ENCODE measurements around the gene TK2. TPM values are rescaled to one million over a fixed set of nuclear protein-coding genes. Genes with fewer than 3 reads are reported as not detected.
"Not testable (repeated sequence)": the region's sequence is repeated elsewhere in the genome, so short reads cannot be mapped to it uniquely, and the experiment has no call there.

The TK2 gene
- 1 to 10 TPM; 5.4 to 5.8 TPM for total RNA-seq

DNA sequence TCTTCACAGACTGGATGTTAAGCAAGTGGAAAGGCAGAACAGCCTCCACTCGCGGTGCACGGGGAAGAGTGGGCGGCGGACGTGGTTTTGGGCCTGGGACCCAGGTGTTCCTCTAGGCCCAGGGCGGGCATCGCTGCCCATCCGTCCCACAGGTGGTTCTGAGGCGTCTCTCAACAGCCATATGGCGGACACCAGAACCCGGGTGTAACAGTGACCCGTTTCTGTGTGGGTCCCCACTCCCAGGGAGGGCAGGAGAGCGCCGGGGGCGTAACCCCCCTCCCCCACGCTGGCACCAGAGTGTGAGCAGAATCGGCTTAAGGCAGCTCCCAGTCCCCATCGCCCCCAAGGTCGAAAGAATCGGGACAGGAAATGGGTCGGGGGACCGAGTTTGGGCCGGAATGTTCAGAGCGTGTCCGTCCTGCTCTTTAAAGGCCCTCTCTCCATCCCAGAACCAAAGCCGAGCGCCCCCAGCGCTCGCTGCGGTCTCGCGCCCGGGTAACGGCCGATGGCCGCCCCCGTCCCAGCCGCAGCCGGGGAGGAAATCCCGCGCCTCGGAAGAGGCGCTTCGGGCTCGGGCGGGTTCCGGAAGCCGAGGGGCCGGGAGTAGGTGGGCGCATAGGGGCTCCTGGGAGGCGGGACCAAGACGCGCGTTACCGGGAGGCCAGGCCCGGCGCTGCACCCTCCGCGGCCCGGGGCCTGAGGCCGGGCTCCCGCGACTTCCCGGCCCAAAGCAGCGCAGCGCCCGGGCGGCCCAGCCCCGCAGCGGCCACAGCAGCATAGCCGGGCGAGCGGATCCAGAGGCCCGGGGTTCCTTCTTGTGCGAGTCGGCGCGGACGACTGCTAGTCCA, at the start of gene TK2:
TK2 (minus strand) TSS at position 839 of the 848 bp plus-strand sequence; CDS start at position 778, 61 bp downstream.
- peak within 1 kb of the TSS; percentile 96 for H3K27ac Mint-ChIP-seq
- POLR2A ChIA-PET: interaction anchor here (0.6 to 2.0 kb wide), 5 partner anchors 14 to 1297 kb away, joined by 3 to 7 read pairs (median 4); partner anchors contain the start of gene CMTM3
- peak; percentile 81 for DNase-seq
- intact Hi-C loops (cut with micrococcal nuclease): loop anchor here (1.0 kb wide), 1 partner anchor 32 kb away; no protein-coding TSS in a partner anchor
- H3K4me1 Mint-ChIP-seq (ENCODE audit: low read depth): peaks cover 45% of the 10 kb centered on the region
- CTCF ChIA-PET: interaction anchor here (0.8 to 3.9 kb wide), 6 partner anchors 11 to 58 kb away, joined by 3 to 34 read pairs (median 7); no protein-coding TSS in a partner anchor
- peaks cover 20% of the 10 kb centered on the region for H3K36me3 Mint-ChIP-seq
- peak within 1 kb of the TSS; percentile 80 for H3K4me3 Mint-ChIP-seq
- no peaks in the 10 kb centered on the region for H3K9me3 Mint-ChIP-seq
- H3K27me3 Mint-ChIP-seq: peaks cover 2% of the 10 kb centered on the region

DNA sequence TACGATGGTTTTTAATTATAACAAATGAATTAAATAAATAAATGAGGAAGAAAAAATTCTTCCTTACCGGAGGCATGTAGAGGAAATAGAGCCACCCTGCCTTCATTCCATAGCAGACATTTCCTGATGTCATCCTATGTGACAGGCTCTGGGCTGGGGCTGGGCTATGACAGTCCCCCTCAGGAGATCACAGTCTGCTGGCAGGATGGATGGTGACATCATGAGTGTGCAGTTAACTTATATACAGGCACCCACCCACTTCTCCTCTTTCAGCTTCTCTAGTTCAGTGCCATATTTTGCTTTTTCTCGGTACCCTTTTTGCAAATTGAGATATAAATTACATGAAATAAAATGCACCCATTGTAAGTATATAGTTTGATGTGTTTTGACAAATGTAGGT, 48.2 kb upstream of the TK2 start:
- peaks cover 2% of the 10 kb centered on the region for H3K36me3 Mint-ChIP-seq
- CTCF ChIA-PET: interaction anchor here (1.0 to 1.6 kb wide), 5 partner anchors 9 to 53 kb away, joined by 3 to 5 read pairs (median 3); partner anchors contain the start of genes CKLF and CMTM2
- H3K27me3 Mint-ChIP-seq: no peaks in the 10 kb centered on the region
- no peak overlapping the region for H3K4me3 Mint-ChIP-seq
- peak; percentile 39 for DNase-seq
- peak overlapping the region; percentile 69 for H3K27ac Mint-ChIP-seq
- peaks cover 9% of the 10 kb centered on the region for H3K9me3 Mint-ChIP-seq
- POLR2A ChIA-PET: no interaction called here
- H3K4me1 Mint-ChIP-seq (ENCODE audit: low read depth): peaks cover 37% of the 10 kb centered on the region
- intact Hi-C loops (cut with micrococcal nuclease): no loop called here

- no peak overlapping the region for H3K4me3 Mint-ChIP-seq
- H3K27me3 Mint-ChIP-seq: no peaks in the 10 kb centered on the region
- DNase-seq: peak; percentile 37
- peaks cover 9% of the 10 kb centered on the region for H3K9me3 Mint-ChIP-seq
- H3K36me3 Mint-ChIP-seq: peaks cover 2% of the 10 kb centered on the region
- peak overlapping the region; percentile 92 for H3K27ac Mint-ChIP-seq
- intact Hi-C loops (cut with micrococcal nuclease): loop anchor here (2.0 kb wide), 1 partner anchor 74 kb away; no protein-coding TSS in a partner anchor
- POLR2A ChIA-PET: interaction anchor here (1.0 to 1.2 kb wide), 2 partner anchors 33 to 75 kb away, joined by 3 to 4 read pairs; no protein-coding TSS in a partner anchor
- peaks cover 34% of the 10 kb centered on the region for H3K4me1 Mint-ChIP-seq (ENCODE audit: low read depth)
- CTCF ChIA-PET: interaction anchor here (0.8 to 1.6 kb wide), 4 partner anchors 8 to 54 kb away, joined by 3 to 5 read pairs (median 3); partner anchors contain the start of gene CKLF
These were observed 47.3 kb upstream of the TK2 start for GRCh38 chr16:66596986-66597848.

- DNase-seq, H3K9me3 Mint-ChIP-seq, H3K27me3 Mint-ChIP-seq, H3K4me3 Mint-ChIP-seq, H3K36me3 Mint-ChIP-seq: not testable (repeated sequence)
- POLR2A ChIA-PET: interaction anchor here (1.2 kb wide), 1 partner anchor 32 kb away, joined by 3 read pairs; no protein-coding TSS in a partner anchor
- intact Hi-C loops (cut with micrococcal nuclease): loop anchor here (2.0 kb wide), 1 partner anchor 74 kb away; no protein-coding TSS in a partner anchor
- H3K4me1 Mint-ChIP-seq (ENCODE audit: low read depth): peaks cover 34% of the 10 kb centered on the region
- peak overlapping the region; percentile 92 for H3K27ac Mint-ChIP-seq
- CTCF ChIA-PET: interaction anchor here (0.8 to 0.9 kb wide), 2 partner anchors 12 to 33 kb away, joined by 3 read pairs; no protein-coding TSS in a partner anchor
These were observed 46.6 kb upstream of the TK2 start for GRCh38 chr16:66596559-66596958.

DNA sequence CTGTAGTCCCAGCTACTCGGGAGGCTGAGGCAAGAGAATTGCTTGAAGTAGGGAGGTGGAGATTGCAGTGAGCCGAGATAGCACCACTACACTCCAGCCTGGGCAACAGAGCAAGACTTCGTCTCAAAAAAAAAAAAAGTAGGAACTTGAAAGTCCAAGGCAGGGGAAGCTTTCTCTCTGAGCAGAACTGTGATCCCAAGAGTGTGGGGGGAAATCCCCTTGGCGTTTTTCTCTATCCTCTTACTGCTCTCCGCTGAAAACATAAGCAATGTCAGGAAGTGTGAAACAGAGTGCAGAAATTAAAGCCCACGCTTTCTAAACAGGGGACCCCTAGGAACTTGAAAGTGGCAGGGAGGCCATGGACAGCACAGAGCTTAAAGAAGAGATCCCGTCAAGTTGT, 44.8 kb upstream of the TK2 start:
- no peak for DNase-seq
- H3K27ac Mint-ChIP-seq: no peak overlapping the region
- no peaks in the 10 kb centered on the region for H3K27me3 Mint-ChIP-seq
- H3K4me3 Mint-ChIP-seq: no peak overlapping the region
- H3K4me1 Mint-ChIP-seq (ENCODE audit: low read depth): peaks cover 43% of the 10 kb centered on the region
- ChIA-PET POLR2A (no interaction called here), CTCF (interaction anchor here (1.8 kb wide), 1 partner anchor 14 kb away, joined by 6 read pairs; no protein-coding TSS in a partner anchor)
- intact Hi-C loops (cut with micrococcal nuclease): no loop called here
- H3K9me3 Mint-ChIP-seq: no peaks in the 10 kb centered on the region
- no peaks in the 10 kb centered on the region for H3K36me3 Mint-ChIP-seq

GRCh38 chr16:66592814-66593213, 42.9 kb upstream of the TK2 start:
- no peak for DNase-seq
- intact Hi-C loops (cut with micrococcal nuclease): no loop called here
- peaks cover 40% of the 10 kb centered on the region for H3K4me1 Mint-ChIP-seq (ENCODE audit: low read depth)
- no peaks in the 10 kb centered on the region for H3K9me3 Mint-ChIP-seq
- no peak overlapping the region for H3K27ac Mint-ChIP-seq
- H3K27me3 Mint-ChIP-seq: no peaks in the 10 kb centered on the region
- no peaks in the 10 kb centered on the region for H3K36me3 Mint-ChIP-seq
- POLR2A ChIA-PET: no interaction called here
- no peak overlapping the region for H3K4me3 Mint-ChIP-seq
- CTCF ChIA-PET: interaction anchor here (0.8 kb wide), 1 partner anchor 30 kb away, joined by 3 read pairs; no protein-coding TSS in a partner anchor

DNA sequence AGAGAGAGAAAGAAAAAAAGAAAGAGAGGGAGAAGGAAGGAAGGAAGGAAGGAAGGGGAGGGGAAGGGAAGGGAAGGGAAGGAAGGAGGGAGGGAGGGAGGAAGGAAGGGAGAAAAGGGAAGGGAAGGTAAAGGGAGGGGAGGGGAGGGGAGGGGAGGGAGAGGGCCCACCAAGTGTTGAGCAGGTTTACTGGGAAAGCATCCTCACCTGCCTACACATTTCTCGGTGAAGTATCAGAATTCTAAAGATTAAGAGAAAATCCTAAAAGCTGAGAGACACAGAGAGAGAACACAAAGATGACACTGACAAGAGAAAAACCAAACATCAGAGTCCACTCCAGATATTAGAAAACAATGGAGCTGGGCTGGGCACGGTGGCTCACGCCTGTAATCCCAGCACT, 42.3 kb upstream of the TK2 start:
- ChIA-PET CTCF (interaction anchor here (0.8 kb wide), 1 partner anchor 29 kb away, joined by 3 read pairs; no protein-coding TSS in a partner anchor), POLR2A (no interaction called here)
- no peak for DNase-seq
- Mint-ChIP-seq H3K27ac (no peak overlapping the region), H3K4me1 (ENCODE audit: low read depth) (peaks cover 39% of the 10 kb centered on the region), H3K4me3 (no peak overlapping the region), H3K9me3 (no peaks in the 10 kb centered on the region), H3K36me3 (no peaks in the 10 kb centered on the region), H3K27me3 (no peaks in the 10 kb centered on the region)
- intact Hi-C loops (cut with micrococcal nuclease): no loop called here

GRCh38 chr16:66591018-66591417, 41.1 kb upstream of the TK2 start:
- Mint-ChIP-seq H3K36me3 (no peaks in the 10 kb centered on the region), H3K9me3 (no peaks in the 10 kb centered on the region), H3K27ac (no peak overlapping the region), H3K4me3 (no peak overlapping the region), H3K4me1 (ENCODE audit: low read depth) (peaks cover 32% of the 10 kb centered on the region), H3K27me3 (no peaks in the 10 kb centered on the region)
- CTCF ChIA-PET: interaction anchor here (0.7 to 2.8 kb wide), 10 partner anchors 11 to 286 kb away, joined by 3 to 28 read pairs (median 14); partner anchors contain the start of genes CMTM2 and CMTM3
- DNase-seq: no peak
- POLR2A ChIA-PET: interaction anchor here (0.6 to 1.2 kb wide), 3 partner anchors 12 to 40 kb away, joined by 3 to 5 read pairs (median 4); no protein-coding TSS in a partner anchor
- intact Hi-C loops (cut with micrococcal nuclease): loop anchor here (2.0 kb wide), 1 partner anchor 14 kb away; the partner anchor contains the start of gene CMTM3

DNA sequence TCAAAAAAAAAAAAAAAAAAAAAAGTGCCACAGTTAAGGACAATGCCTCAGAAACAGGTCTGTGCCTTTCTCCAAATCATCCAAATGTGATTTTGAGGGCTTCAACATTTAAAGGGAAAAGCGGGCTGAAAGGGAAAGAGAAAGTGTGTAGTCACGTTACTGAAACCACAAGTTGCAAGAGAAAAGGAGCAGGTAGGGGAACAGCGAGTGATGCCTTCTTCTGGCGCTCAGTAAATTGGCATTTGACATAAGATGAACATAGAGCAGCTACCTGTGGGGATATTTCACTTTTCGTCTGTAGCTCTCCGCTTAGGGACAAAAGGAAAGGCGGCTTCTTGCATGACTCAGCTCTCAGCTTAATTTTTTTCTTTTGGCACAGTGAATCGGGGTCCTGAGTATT, 40.4 kb upstream of the TK2 start:
- CTCF ChIA-PET: interaction anchor here (0.7 to 2.8 kb wide), 15 partner anchors 10 to 287 kb away, joined by 3 to 28 read pairs (median 4); partner anchors contain the start of genes CKLF, CMTM2, CMTM3 and NAE1
- intact Hi-C loops (cut with micrococcal nuclease): loop anchor here (2.0 kb wide), 1 partner anchor 14 kb away; the partner anchor contains the start of gene CMTM3
- Mint-ChIP-seq H3K27ac (peak overlapping the region; percentile 28), H3K4me1 (ENCODE audit: low read depth) (peaks cover 32% of the 10 kb centered on the region), H3K4me3 (peak overlapping the region; percentile 64), H3K9me3 (no peaks in the 10 kb centered on the region), H3K27me3 (no peaks in the 10 kb centered on the region), H3K36me3 (no peaks in the 10 kb centered on the region)
- DNase-seq: peak; percentile 43
- POLR2A ChIA-PET: interaction anchor here (1.0 to 1.2 kb wide), 2 partner anchors 12 to 14 kb away, joined by 3 to 5 read pairs; no protein-coding TSS in a partner anchor

- Mint-ChIP-seq H3K4me1 (ENCODE audit: low read depth) (peaks cover 23% of the 10 kb centered on the region), H3K4me3 (peak overlapping the region; percentile 64), H3K27ac (peak overlapping the region; percentile 39), H3K9me3 (no peaks in the 10 kb centered on the region), H3K27me3 (no peaks in the 10 kb centered on the region), H3K36me3 (no peaks in the 10 kb centered on the region)
- intact Hi-C loops (cut with micrococcal nuclease): loop anchor here (1.0 to 2.0 kb wide), 5 partner anchors 26 to 181 kb away; no protein-coding TSS in a partner anchor
- peak; percentile 84 for DNase-seq
- ChIA-PET POLR2A (no interaction called here), CTCF (interaction anchor here (0.6 to 2.8 kb wide), 26 partner anchors 9 to 288 kb away, joined by 3 to 28 read pairs (median 5); partner anchors contain the start of genes CKLF, CMTM2, CMTM3 and NAE1)
These were observed 39.2 kb upstream of the TK2 start for GRCh38 chr16:66588981-66589713.

Measured in activated CD4-positive, alpha-beta memory T cell treated with anti-CD3 and anti-CD28 coated beads for 36 hours (primary cell).